Measurements from ENCODE around the gene OTULIN.
A peak's percentile ranks its signal among the peaks of the same experiment; 100 is the strongest.

The OTULIN gene

DNA sequence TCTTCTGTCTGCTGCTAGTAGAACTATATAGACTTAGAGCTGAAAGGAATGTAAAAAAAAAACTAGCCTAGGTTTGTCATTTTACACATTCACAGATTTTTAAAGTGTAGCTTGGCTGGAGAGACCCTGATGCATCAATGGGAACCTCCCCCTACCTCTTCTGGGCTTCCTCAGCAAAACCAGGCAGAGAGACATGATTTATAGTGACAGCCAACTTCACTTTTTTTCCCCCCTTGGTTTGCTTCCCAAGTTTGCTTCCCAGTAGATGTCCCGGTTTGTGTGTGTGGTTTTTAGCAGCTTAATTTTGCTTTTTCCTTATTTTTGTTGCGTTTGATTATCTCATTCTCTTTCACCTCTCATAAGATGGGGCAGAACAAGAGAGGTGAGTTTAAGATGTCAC, 1.8 kb downstream of the OTULIN start:
- no peak overlapping the region for H3K4me3 ChIP-seq (ENCODE audit: low read depth, low read length)
- DNase-seq (ENCODE audit: low read depth, low spot score) = no peak
- in situ Hi-C loops (cut with HindIII; ENCODE audit: low sequenced_read_pairs) = no loop called here
- TF ChIP-seq, protein P1, sequence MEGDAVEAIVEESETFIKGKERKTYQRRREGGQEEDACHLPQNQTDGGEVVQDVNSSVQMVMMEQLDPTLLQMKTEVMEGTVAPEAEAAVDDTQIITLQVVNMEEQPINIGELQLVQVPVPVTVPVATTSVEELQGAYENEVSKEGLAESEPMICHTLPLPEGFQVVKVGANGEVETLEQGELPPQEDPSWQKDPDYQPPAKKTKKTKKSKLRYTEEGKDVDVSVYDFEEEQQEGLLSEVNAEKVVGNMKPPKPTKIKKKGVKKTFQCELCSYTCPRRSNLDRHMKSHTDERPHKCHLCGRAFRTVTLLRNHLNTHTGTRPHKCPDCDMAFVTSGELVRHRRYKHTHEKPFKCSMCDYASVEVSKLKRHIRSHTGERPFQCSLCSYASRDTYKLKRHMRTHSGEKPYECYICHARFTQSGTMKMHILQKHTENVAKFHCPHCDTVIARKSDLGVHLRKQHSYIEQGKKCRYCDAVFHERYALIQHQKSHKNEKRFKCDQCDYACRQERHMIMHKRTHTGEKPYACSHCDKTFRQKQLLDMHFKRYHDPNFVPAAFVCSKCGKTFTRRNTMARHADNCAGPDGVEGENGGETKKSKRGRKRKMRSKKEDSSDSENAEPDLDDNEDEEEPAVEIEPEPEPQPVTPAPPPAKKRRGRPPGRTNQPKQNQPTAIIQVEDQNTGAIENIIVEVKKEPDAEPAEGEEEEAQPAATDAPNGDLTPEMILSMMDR (IDR thresholded peaks at IDR 0.05; ENCODE audit: low read depth, low read length) = no peak

DNA sequence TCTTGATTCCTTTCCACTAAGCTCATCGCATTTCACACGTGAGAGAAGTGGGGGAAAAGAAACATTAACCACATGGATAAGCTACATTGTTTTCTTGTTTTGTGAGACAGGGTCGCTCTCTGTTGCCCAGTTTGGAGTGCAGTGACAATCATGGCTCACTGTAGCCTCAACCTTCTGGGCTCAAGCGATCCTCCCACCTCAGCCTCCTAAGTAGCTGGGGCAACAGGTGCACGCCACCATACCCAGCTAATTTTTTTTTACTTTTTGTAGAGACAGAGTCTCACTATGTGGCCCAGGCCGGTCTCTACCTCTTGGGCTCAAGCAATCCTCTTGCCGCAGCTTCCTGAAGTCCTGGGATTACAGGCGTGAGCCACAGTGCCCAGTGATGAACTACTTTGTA, 2.8 kb downstream of the OTULIN start:
- in situ Hi-C loops (cut with HindIII; ENCODE audit: low sequenced_read_pairs) = no loop called here
- TF ChIP-seq, protein P1 (IDR thresholded peaks at IDR 0.05; ENCODE audit: low read depth, low read length) = no peak
- DNase-seq (ENCODE audit: low read depth, low spot score) = no peak
- no peak overlapping the region for H3K4me3 ChIP-seq (ENCODE audit: low read depth, low read length)

DNA sequence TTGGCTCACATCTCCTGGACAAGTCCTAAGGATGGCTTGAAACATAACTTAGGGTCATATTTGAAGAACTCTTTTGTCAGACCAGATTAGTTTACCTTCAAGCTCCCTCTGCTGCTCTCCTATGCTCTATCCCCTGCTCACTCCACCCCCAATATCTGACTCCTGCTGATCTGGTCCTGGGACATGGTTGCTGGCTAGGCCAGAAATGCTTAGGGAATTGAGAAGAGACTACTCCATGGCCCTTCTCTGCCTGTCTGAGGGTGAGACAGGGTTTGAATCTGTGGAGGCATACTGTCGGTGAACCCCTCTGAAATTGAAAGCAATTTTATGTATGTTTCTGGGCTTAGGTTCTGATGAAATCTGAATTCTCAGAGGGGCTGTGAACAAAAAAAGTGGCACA, 3.3 kb downstream of the OTULIN start:
- no peak for DNase-seq (ENCODE audit: low read depth, low spot score)
- in situ Hi-C loops (cut with HindIII; ENCODE audit: low sequenced_read_pairs) = no loop called here
- no peak overlapping the region for H3K4me3 ChIP-seq (ENCODE audit: low read depth, low read length)
- TF ChIP-seq, protein P1 (IDR thresholded peaks at IDR 0.05; ENCODE audit: low read depth, low read length) = no peak

DNA sequence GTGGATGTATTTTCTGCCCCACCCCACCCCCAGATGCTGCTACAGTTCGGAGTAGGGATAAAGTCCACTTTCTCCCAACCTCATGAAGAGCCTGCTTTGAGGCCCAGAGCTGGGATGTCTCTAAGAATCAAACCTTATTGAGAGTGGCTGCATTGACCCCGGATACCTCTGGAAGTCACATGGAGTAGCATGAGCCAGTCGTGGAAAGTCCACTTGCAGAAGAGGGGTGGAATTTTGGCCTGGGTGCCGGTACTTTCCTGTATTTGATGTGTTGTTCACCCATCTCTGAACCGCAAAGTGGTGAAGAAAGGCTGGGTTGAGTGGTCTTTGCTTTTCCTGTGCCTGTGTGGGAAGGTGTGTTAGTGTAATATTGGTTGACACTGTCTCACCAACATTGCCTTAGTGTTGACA, 3.7 kb downstream of the OTULIN start:
- no peak for DNase-seq (ENCODE audit: low read depth, low spot score)

DNA sequence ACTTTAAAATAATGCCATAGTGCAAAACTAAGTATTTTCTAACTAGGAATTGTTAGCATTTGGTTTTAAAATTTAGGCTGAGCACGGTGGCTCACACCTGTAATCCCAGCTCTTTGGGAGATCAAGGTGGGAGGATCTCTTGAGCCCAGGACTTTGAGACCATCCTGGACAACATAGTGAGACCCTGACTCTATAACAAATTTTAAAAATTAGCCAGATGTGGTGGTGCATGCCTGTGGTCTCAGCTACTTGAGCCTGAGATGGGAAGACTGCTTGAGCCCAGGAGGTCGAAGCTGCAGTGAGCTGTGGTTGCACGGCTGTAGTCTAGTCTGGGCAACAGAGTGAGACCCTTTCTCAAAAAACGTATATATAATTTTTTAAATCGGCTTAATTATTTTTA, 4.9 kb downstream of the OTULIN start:
- TF ChIP-seq, protein P1 (IDR thresholded peaks at IDR 0.05; ENCODE audit: low read depth, low read length) = no peak
- in situ Hi-C loops (cut with HindIII; ENCODE audit: low sequenced_read_pairs) = no loop called here
- no peak overlapping the region for H3K4me3 ChIP-seq (ENCODE audit: low read depth, low read length)
- DNase-seq (ENCODE audit: low read depth, low spot score) = no peak

More for the DNA sequence above, 3.7 kb downstream of the OTULIN start:
- TF ChIP-seq, protein P1 (IDR thresholded peaks at IDR 0.05; ENCODE audit: low read depth, low read length) = no peak
- H3K4me3 ChIP-seq (ENCODE audit: low read depth, low read length) = no peak overlapping the region
- in situ Hi-C loops (cut with HindIII; ENCODE audit: low sequenced_read_pairs) = no loop called here

DNA sequence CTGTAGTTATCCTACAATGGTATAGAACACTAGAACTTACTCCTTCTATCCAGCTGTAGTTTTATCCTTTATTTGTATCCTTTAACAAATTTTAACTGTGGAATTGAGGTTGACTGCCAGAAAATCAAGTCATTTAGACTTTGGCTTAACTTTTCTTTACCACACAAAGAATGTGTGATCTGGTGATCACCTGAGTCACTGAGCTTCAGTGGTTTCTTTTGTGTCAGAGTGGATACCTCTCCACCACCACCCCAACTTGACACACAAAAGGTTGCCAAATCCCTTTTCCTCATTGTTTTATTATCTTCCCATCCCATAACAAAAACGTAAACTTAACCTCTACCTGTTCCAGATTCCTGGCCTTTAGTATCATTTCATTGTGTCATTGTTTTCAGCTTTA, 5.5 kb downstream of the OTULIN start:
- TF ChIP-seq, protein P1 (IDR thresholded peaks at IDR 0.05; ENCODE audit: low read depth, low read length) = no peak
- in situ Hi-C loops (cut with HindIII; ENCODE audit: low sequenced_read_pairs) = no loop called here
- peak; percentile 56 for DNase-seq (ENCODE audit: low read depth, low spot score)

DNA sequence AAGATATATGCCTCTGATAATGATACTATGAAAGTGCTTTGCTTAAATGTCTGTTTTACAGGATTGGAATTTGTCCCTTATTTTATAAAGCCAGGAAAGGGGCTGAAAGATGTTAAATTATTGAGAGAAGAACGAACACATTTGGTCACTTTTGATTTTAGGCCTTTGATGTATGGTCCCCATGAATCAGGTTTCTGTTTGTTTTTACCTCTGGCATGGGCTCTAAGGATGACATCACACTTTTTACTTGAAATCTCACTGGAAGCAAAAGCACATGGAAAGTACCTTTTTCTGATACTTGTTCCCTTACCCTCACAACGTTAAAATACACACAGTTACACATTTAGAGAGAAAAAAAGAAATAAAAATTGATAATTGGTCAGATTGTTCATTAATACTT, 6.9 kb downstream of the OTULIN start:
- DNase-seq (ENCODE audit: low read depth, low spot score) = peak; percentile 53
- H3K4me3 ChIP-seq (ENCODE audit: low read depth, low read length) = no peak overlapping the region
- TF ChIP-seq, protein P1 (IDR thresholded peaks at IDR 0.05; ENCODE audit: low read depth, low read length) = no peak
- in situ Hi-C loops (cut with HindIII; ENCODE audit: low sequenced_read_pairs) = no loop called here

More for the DNA sequence above, 5.5 kb downstream of the OTULIN start:
- H3K4me3 ChIP-seq (ENCODE audit: low read depth, low read length) = no peak overlapping the region

All from astrocyte of the spinal cord (primary cell).